Effector memory CD8-positive, alpha-beta T cell (primary cell): ENCODE measurements around the gene KRTAP10-10.
"Not testable (repeated sequence)": the region's sequence is repeated elsewhere in the genome, so short reads cannot be mapped to it uniquely, and the experiment has no call there.

Source experiments
- ATAC-seq: fragments of 150-1000 bp; cut with Tn5 transposase; replicated peaks from 2 replicates; pipeline ENCODE4 v1.10.0; 2021; ENCODE audit warnings: mild to moderate bottlenecking, moderate library complexity
- DNase-seq, 3 experiments: peaks; one replicate each; pipeline ENCODE4 v3.0.0; 2021
- H3K27ac Mint-ChIP-seq, 2 donors: one replicate each; pipeline ENCODE4 v1.8.0; 2022; ENCODE audit warnings: mild to moderate bottlenecking in 2 of 2, mixed read lengths in 2 of 2, moderate library complexity in 2 of 2
- H3K27me3 Mint-ChIP-seq, 2 donors: one replicate each; pipeline ENCODE4 v1.8.0; 2022; ENCODE audit warnings: mixed read lengths in 2 of 2
- H3K36me3 Mint-ChIP-seq: one replicate; pipeline ENCODE4 v1.8.0; 2022; ENCODE audit warnings: mild to moderate bottlenecking, moderate library complexity, mixed read lengths; ENCODE audit not compliant: insufficient read depth
- H3K4me1 Mint-ChIP-seq, 2 donors: one replicate each; pipeline ENCODE4 v1.8.0; 2022; ENCODE audit warnings: low read depth in 2 of 2, mixed read lengths in 2 of 2
- H3K4me3 Mint-ChIP-seq, 2 donors: one replicate each; pipeline ENCODE4 v1.8.0; 2022; ENCODE audit warnings: mild to moderate bottlenecking in 2 of 2, mixed read lengths in 2 of 2, moderate library complexity in 2 of 2
- H3K9me3 Mint-ChIP-seq, 2 donors: one replicate each; pipeline ENCODE4 v1.8.0; 2022; ENCODE audit warnings: mixed read lengths in 2 of 2

Gene KRTAP10-10

GRCh38 chr21:44610157-44610843 is 26.9 kb upstream of the KRTAP10-10 start:
- not testable (repeated sequence) for H3K27ac Mint-ChIP-seq, H3K4me1 Mint-ChIP-seq, ATAC-seq, H3K4me3 Mint-ChIP-seq, H3K36me3 Mint-ChIP-seq, DNase-seq
- Mint-ChIP-seq H3K9me3 (peaks cover 9 to 16% of the 10 kb centered on the region in 2 donors), H3K27me3 (peaks cover 0 to 15% of the 10 kb centered on the region in 2 donors)

- Mint-ChIP-seq H3K4me3 (no peak overlapping the region), H3K9me3 (peaks cover 9 to 16% of the 10 kb centered on the region in 2 donors), H3K4me1 (peaks cover 6 to 8% of the 10 kb centered on the region in 2 donors), H3K27me3 (peaks cover 0 to 3% of the 10 kb centered on the region in 2 donors), H3K36me3 (peaks cover 10% of the 10 kb centered on the region), H3K27ac (no peak overlapping the region)
- ATAC-seq (no peak), DNase-seq (no peak)
Measured at GRCh38 chr21:44611551-44611950, 25.6 kb upstream of the KRTAP10-10 start.

GRCh38 chr21:44612029-44612486 is 25.1 kb upstream of the KRTAP10-10 start, which contains the start of gene KRTAP10-8:
KRTAP10-8 (plus strand) TSS chr21:44612079; CDS start chr21:44612101, 22 bp downstream.
- no peak for ATAC-seq
- peaks cover 8 to 11% of the 10 kb centered on the region in 2 donors for H3K4me1 Mint-ChIP-seq
- peak within 1 kb of the TSS; percentile 73 to 76 for H3K27ac Mint-ChIP-seq
- no peak within 1 kb of the TSS for H3K4me3 Mint-ChIP-seq
- peaks cover 10% of the 10 kb centered on the region for H3K36me3 Mint-ChIP-seq
- H3K27me3 Mint-ChIP-seq, result no peaks in the 10 kb centered on the region
- H3K9me3 Mint-ChIP-seq, result peaks cover 9 to 16% of the 10 kb centered on the region in 2 donors
- DNase-seq, result no peak

- DNase-seq (no peak), ATAC-seq (no peak)
- Mint-ChIP-seq H3K4me1 (peaks cover 8 to 15% of the 10 kb centered on the region in 2 donors), H3K27ac (peak overlapping the region; percentile 73 to 76), H3K9me3 (peaks cover 9 to 16% of the 10 kb centered on the region in 2 donors), H3K27me3 (no peaks in the 10 kb centered on the region), H3K36me3 (peaks cover 10% of the 10 kb centered on the region), H3K4me3 (no peak overlapping the region)
Measured at GRCh38 chr21:44612669-44613229, 24.4 kb upstream of the KRTAP10-10 start.

- peaks cover 10% of the 10 kb centered on the region for H3K36me3 Mint-ChIP-seq
- H3K27ac Mint-ChIP-seq, result peak overlapping the region in 1 of 2 donors; percentile 73
- H3K9me3 Mint-ChIP-seq, result peaks cover 9 to 16% of the 10 kb centered on the region in 2 donors
- no peaks in the 10 kb centered on the region for H3K27me3 Mint-ChIP-seq
- H3K4me1 Mint-ChIP-seq, result peaks cover 14 to 23% of the 10 kb centered on the region in 2 donors
- DNase-seq (no peak), ATAC-seq (no peak)
- H3K4me3 Mint-ChIP-seq, result no peak overlapping the region
Measured at GRCh38 chr21:44613386-44614155, 23.6 kb upstream of the KRTAP10-10 start.

- H3K9me3 Mint-ChIP-seq, result peaks cover 9 to 14% of the 10 kb centered on the region in 2 donors
- H3K27ac Mint-ChIP-seq, result no peak overlapping the region
- ATAC-seq (no peak), DNase-seq (no peak)
- H3K4me3 Mint-ChIP-seq, result no peak overlapping the region
- peaks cover 20 to 29% of the 10 kb centered on the region in 2 donors for H3K4me1 Mint-ChIP-seq
- no peaks in the 10 kb centered on the region for H3K27me3 Mint-ChIP-seq
- H3K36me3 Mint-ChIP-seq, result peaks cover 10% of the 10 kb centered on the region
Measured at GRCh38 chr21:44614161-44614631, 23.0 kb upstream of the KRTAP10-10 start.

- no peak overlapping the region for H3K4me3 Mint-ChIP-seq
- no peak overlapping the region for H3K27ac Mint-ChIP-seq
- ATAC-seq (no peak), DNase-seq (no peak)
- H3K9me3 Mint-ChIP-seq, result peaks cover 7 to 14% of the 10 kb centered on the region in 2 donors
- H3K27me3 Mint-ChIP-seq, result no peaks in the 10 kb centered on the region
- H3K36me3 Mint-ChIP-seq, result peaks cover 10% of the 10 kb centered on the region
- H3K4me1 Mint-ChIP-seq, result peaks cover 27 to 37% of the 10 kb centered on the region in 2 donors
Measured at GRCh38 chr21:44614961-44615391, 22.2 kb upstream of the KRTAP10-10 start.

GRCh38 chr21:44615466-44615865 is 21.7 kb upstream of the KRTAP10-10 start:
- H3K27me3 Mint-ChIP-seq, result no peaks in the 10 kb centered on the region
- H3K4me3 Mint-ChIP-seq, result no peak overlapping the region
- peaks cover 10% of the 10 kb centered on the region for H3K36me3 Mint-ChIP-seq
- peak overlapping the region in 1 of 2 donors; percentile 85 for H3K27ac Mint-ChIP-seq
- ATAC-seq (no peak), DNase-seq (no peak)
- peaks cover 7 to 15% of the 10 kb centered on the region in 2 donors for H3K9me3 Mint-ChIP-seq
- H3K4me1 Mint-ChIP-seq, result peaks cover 27 to 40% of the 10 kb centered on the region in 2 donors

- H3K27me3 Mint-ChIP-seq, result no peaks in the 10 kb centered on the region
- peaks cover 10% of the 10 kb centered on the region for H3K36me3 Mint-ChIP-seq
- H3K9me3 Mint-ChIP-seq, result peaks cover 11 to 20% of the 10 kb centered on the region in 2 donors
- ATAC-seq (no peak), DNase-seq (no peak)
- H3K4me1 Mint-ChIP-seq, result peaks cover 31 to 40% of the 10 kb centered on the region in 2 donors
- peak overlapping the region; percentile 85 to 91 for H3K27ac Mint-ChIP-seq
- H3K4me3 Mint-ChIP-seq, result peak overlapping the region; percentile 16 to 27
Measured at GRCh38 chr21:44615911-44616590, 21.1 kb upstream of the KRTAP10-10 start.

- DNase-seq (no peak), ATAC-seq (no peak)
- H3K36me3 Mint-ChIP-seq, result peaks cover 10% of the 10 kb centered on the region
- peak overlapping the region; percentile 85 to 91 for H3K27ac Mint-ChIP-seq
- no peak overlapping the region for H3K4me3 Mint-ChIP-seq
- H3K4me1 Mint-ChIP-seq, result peaks cover 31 to 40% of the 10 kb centered on the region in 2 donors
- H3K9me3 Mint-ChIP-seq, result peaks cover 8 to 20% of the 10 kb centered on the region in 2 donors
- no peaks in the 10 kb centered on the region for H3K27me3 Mint-ChIP-seq
Measured at GRCh38 chr21:44616591-44616926, 20.6 kb upstream of the KRTAP10-10 start.

GRCh38 chr21:44617071-44617501 is 20.1 kb upstream of the KRTAP10-10 start:
- ATAC-seq (no peak), DNase-seq (no peak)
- peaks cover 31 to 40% of the 10 kb centered on the region in 2 donors for H3K4me1 Mint-ChIP-seq
- H3K9me3 Mint-ChIP-seq, result peaks cover 8 to 22% of the 10 kb centered on the region in 2 donors
- peak overlapping the region in 1 of 2 donors; percentile 91 for H3K27ac Mint-ChIP-seq
- peaks cover 10% of the 10 kb centered on the region for H3K36me3 Mint-ChIP-seq
- peak overlapping the region in 1 of 2 donors; percentile 41 for H3K4me3 Mint-ChIP-seq
- H3K27me3 Mint-ChIP-seq, result no peaks in the 10 kb centered on the region

- peak overlapping the region; percentile 91 to 94 for H3K27ac Mint-ChIP-seq
- peaks cover 10% of the 10 kb centered on the region for H3K36me3 Mint-ChIP-seq
- ATAC-seq (peak; percentile 46), DNase-seq (peak in 1 of 3 experiments; percentile 8)
- no peaks in the 10 kb centered on the region for H3K27me3 Mint-ChIP-seq
- peaks cover 10 to 37% of the 10 kb centered on the region in 2 donors for H3K9me3 Mint-ChIP-seq
- peaks cover 33 to 50% of the 10 kb centered on the region in 2 donors for H3K4me1 Mint-ChIP-seq
- peak overlapping the region; percentile 76 to 81 for H3K4me3 Mint-ChIP-seq
Measured at GRCh38 chr21:44618504-44618903, 18.7 kb upstream of the KRTAP10-10 start.
